ENCODE measurements around the gene SUGCT.

Gene SUGCT

GRCh38 chr7:40885503-40885902 lies 750.7 kb downstream of the SUGCT start:
- no peak for TF ChIP-seq REST (IDR thresholded peaks at IDR 0.05; ENCODE audit: insufficient read depth in 1 of 2, low read depth in 2 of 2, low read length in 2 of 2)
- no peak for TF ChIP-seq TAF1 (IDR thresholded peaks at IDR 0.05; ENCODE audit: borderline replicate concordance, insufficient read depth, low read length)
- no peak for TF ChIP-seq FOXP2 (optimal IDR thresholded peaks at IDR 0.05; ENCODE audit: borderline replicate concordance, extremely low read depth, extremely low read length, insufficient read depth)
- no peak for TF ChIP-seq SIN3A (IDR thresholded peaks at IDR 0.05; ENCODE audit: borderline replicate concordance, insufficient read depth, low read length)
- no peak for TF ChIP-seq POLR2AphosphoS5 (IDR thresholded peaks at IDR 0.05; ENCODE audit: low read depth, low read length)

GRCh38 chr7:40887099-40887498 lies 752.3 kb downstream of the SUGCT start:
- TF ChIP-seq POLR2AphosphoS5 (IDR thresholded peaks at IDR 0.05; ENCODE audit: low read depth, low read length) (no peak), TAF1 (IDR thresholded peaks at IDR 0.05; ENCODE audit: borderline replicate concordance, insufficient read depth, low read length) (no peak), SIN3A (IDR thresholded peaks at IDR 0.05; ENCODE audit: borderline replicate concordance, insufficient read depth, low read length) (no peak), REST (IDR thresholded peaks at IDR 0.05; ENCODE audit: insufficient read depth in 1 of 2, low read depth in 2 of 2, low read length in 2 of 2) (no peak), FOXP2 (optimal IDR thresholded peaks at IDR 0.05; ENCODE audit: borderline replicate concordance, extremely low read depth, extremely low read length, insufficient read depth) (no peak)

GRCh38 chr7:40888499-40888898 lies 753.7 kb downstream of the SUGCT start:
- TF ChIP-seq SIN3A (IDR thresholded peaks at IDR 0.05; ENCODE audit: borderline replicate concordance, insufficient read depth, low read length) (no peak), POLR2AphosphoS5 (IDR thresholded peaks at IDR 0.05; ENCODE audit: low read depth, low read length) (no peak), FOXP2 (optimal IDR thresholded peaks at IDR 0.05; ENCODE audit: borderline replicate concordance, extremely low read depth, extremely low read length, insufficient read depth) (no peak), TAF1 (IDR thresholded peaks at IDR 0.05; ENCODE audit: borderline replicate concordance, insufficient read depth, low read length) (no peak), REST (IDR thresholded peaks at IDR 0.05; ENCODE audit: insufficient read depth in 1 of 2, low read depth in 2 of 2, low read length in 2 of 2) (no peak)

DNA sequence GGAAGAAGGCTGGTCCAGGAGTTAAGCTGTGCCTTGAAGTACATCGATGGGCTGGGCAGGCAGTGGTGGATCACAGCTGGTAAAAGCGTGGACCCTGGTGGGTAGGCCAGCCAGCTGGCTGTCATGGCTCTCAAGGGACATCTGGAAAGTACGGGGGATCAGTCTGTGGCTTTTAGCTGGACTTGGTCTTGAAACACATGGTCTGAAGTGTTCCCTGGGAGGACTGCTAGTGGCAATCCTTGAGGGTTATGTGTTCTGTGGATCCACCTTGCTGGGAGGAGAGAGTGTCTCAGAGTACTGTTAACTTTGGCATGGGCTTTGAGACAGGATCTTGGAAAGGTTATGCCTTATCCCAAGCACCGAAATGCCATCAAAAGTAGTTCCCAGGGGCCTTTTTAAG lies 754.3 kb downstream of the SUGCT start:
- TF ChIP-seq FOXP2 (optimal IDR thresholded peaks at IDR 0.05; ENCODE audit: borderline replicate concordance, extremely low read depth, extremely low read length, insufficient read depth) (no peak), TAF1 (IDR thresholded peaks at IDR 0.05; ENCODE audit: borderline replicate concordance, insufficient read depth, low read length) (no peak), SIN3A (IDR thresholded peaks at IDR 0.05; ENCODE audit: borderline replicate concordance, insufficient read depth, low read length) (no peak), REST (IDR thresholded peaks at IDR 0.05; ENCODE audit: insufficient read depth in 1 of 2, low read depth in 2 of 2, low read length in 2 of 2) (no peak), POLR2AphosphoS5 (IDR thresholded peaks at IDR 0.05; ENCODE audit: low read depth, low read length) (no peak)

DNA sequence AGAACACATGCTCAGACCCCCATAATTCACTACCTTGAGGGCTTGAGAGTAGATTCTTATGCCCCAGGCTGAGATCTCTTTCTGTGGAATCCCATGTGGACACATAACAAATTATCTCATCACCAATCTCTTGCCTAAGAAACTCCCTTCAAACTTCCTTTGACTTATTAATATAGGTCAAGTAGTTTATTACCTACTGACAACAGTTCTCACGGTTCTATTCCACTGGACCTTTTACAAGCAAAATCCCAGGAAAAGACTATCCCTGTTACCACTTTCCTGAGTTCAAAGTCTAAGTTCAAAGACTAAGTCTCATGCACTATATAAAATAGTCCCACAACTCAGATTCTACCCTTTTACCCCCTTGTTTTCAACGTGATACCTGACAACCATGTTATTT lies 754.7 kb downstream of the SUGCT start:
- TF ChIP-seq FOXP2 (optimal IDR thresholded peaks at IDR 0.05; ENCODE audit: borderline replicate concordance, extremely low read depth, extremely low read length, insufficient read depth) (no peak), SIN3A (IDR thresholded peaks at IDR 0.05; ENCODE audit: borderline replicate concordance, insufficient read depth, low read length) (no peak), POLR2AphosphoS5 (IDR thresholded peaks at IDR 0.05; ENCODE audit: low read depth, low read length) (no peak), TAF1 (IDR thresholded peaks at IDR 0.05; ENCODE audit: borderline replicate concordance, insufficient read depth, low read length) (no peak), REST (IDR thresholded peaks at IDR 0.05; ENCODE audit: insufficient read depth in 1 of 2, low read depth in 2 of 2, low read length in 2 of 2) (no peak)
